Prostate gland (tissue), 2 donors: ENCODE results near the gene PTPN13.

Source experiments
- POLR2A ChIP-seq: fragments of 450-650 bp; IDR thresholded peaks from one replicate; pipeline ENCODE4 v1.6.1; 2016; ENCODE audit warnings: antibody characterized with exemption, mild to moderate bottlenecking
- POLR2AphosphoS5 ChIP-seq: sonication (generic); formaldehyde crosslinking; IDR thresholded peaks from one replicate; pipeline ENCODE4 v1.6.1; 2017; ENCODE audit warnings: antibody characterized with exemption
- TF ChIP-seq, protein P1 (sequence below), 4 experiments: fragments of 200-600 bp in 2 of 4; fragments of 450-650 bp in 2 of 4; sonication (generic) in 2 of 4; IDR thresholded peaks; 1 replicate in 3 of 4; 2 replicates in 1 of 4; pipeline ENCODE4 v1.5.1; 2016 to 2019; ENCODE audit warnings: antibody characterized with exemption in 4 of 4, mild to moderate bottlenecking in 2 of 4, moderate library complexity in 2 of 4

DNA sequence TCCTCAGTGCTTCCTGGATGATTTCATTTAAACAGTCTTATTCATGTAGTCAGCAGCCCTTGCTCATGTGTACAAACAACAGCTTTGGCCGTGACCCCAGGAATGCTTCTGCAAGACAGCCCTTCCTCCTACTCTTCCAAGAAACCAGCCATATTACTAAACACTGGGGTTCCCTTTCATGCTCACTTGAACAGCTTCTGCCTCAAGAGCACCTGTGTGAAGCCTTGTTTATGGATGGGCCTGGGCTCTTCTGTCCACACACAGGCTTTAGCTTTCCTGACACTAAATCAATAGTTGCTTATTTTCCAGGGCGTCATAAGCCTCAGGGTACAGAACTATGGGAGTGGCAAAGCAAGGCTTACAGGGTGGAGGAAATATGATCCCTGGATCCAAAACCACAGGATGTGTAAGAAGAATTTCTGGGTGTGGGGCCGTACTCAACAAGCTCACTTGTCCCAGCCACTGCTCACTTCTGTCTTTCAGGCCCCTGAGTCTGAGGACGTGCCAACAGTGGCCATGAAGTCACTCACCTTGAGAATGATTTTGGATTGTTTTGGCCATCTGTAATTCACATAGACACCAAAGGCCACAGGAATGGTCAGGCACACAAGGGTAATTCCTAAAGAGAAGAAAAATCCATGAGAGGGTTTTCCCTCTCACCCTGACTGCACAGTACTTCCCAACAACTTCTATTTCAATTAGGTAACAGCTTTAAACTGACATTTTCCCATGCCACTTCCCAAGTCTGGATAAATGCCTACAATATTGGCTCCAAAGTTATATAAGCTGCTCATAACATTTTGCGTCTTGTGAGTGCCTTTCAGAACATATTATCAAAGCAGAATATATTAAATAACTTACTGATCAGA is 237.4 kb downstream of the PTPN13 start:
- TF ChIP-seq, protein P1, sequence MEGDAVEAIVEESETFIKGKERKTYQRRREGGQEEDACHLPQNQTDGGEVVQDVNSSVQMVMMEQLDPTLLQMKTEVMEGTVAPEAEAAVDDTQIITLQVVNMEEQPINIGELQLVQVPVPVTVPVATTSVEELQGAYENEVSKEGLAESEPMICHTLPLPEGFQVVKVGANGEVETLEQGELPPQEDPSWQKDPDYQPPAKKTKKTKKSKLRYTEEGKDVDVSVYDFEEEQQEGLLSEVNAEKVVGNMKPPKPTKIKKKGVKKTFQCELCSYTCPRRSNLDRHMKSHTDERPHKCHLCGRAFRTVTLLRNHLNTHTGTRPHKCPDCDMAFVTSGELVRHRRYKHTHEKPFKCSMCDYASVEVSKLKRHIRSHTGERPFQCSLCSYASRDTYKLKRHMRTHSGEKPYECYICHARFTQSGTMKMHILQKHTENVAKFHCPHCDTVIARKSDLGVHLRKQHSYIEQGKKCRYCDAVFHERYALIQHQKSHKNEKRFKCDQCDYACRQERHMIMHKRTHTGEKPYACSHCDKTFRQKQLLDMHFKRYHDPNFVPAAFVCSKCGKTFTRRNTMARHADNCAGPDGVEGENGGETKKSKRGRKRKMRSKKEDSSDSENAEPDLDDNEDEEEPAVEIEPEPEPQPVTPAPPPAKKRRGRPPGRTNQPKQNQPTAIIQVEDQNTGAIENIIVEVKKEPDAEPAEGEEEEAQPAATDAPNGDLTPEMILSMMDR (IDR thresholded peaks at IDR 0.05) = no peak
- TF ChIP-seq POLR2A = no peak
- no peak for TF ChIP-seq POLR2AphosphoS5
